Activated CD4-positive, alpha-beta T cell treated with anti-CD3 and anti-CD28 coated beads, Interleukin-2, amount 50 U/mL, for 16 hours (primary cell): ENCODE results near the gene PTPRT.

Source experiments
- DNase-seq: peaks from one replicate; pipeline ENCODE4 v3.0.0-alpha.2; 2020

PTPRT gene

DNA sequence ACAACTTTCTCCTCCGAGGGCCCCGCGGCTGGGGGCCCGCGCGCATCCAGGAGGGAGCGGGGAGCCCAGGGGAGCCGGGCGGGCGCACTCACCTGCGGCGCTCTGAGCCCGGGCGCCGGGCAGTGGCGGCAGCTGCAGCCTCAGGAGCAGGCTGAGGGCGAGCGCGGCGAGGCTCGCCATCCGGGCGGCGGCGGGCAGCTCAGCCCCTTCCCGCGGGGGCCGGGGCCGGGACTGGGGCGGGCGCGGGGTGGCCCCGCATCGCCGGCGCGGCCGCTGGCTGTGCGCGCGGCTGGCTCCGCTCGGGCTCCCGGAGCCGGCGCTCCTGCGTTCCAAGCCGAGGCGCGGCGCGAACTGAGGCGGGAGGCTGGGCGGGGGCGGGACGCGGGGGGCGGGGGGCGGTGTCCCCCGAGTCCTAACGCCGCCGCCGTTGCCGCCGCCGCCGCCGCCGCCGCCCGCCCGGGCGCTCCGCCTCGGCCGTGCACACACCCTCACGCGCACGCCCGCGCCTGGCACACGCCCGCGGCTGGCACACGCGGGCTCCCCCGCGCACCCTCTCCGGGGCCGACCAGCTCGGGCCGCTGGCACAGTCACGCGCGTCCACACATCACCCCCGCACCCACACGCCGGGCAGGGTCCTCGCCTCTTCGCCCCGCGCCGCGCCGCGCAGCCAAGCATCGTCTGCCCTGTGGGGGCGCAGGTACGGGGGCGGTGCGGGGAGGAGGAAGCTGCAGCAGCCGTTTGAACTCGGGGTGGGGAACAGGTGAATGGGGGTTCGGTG, at the start of gene PTPRT:
Gene PTPRT (minus strand): TSS at position 353 of the 778 bp plus-strand sequence. CDS start 173 bp downstream, at position 180.
- DNase-seq = no peak

GRCh38 chr20:43238833-43239232, 49.1 kb upstream of the PTPRT start:
- peak; percentile 2 for DNase-seq

GRCh38 chr20:43238266-43238665, 48.6 kb upstream of the PTPRT start:
- no peak for DNase-seq

DNA sequence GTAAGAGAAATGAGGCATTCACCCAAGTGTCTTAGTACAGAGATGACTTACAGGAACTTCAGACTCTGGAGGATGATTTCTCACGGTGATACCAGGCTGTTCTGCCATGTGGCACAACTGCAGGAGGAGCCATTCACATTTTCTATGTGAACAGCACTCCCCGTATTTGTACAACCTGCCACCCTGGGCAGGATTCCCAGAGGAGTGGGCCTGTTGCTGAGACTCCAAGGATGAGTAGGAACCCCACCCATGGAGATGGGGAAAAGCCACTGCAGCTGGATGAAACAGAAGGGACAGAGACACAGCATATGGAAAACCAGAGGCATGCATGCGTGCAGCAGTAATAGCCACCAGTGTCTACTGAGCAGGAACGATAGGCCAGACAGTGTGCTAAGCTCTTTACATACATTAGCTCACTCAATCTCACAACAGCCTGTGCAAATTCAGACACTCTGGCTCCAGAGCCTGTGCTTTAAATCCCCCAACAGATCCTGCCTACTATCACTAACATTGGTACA, 48.0 kb upstream of the PTPRT start:
- DNase-seq = no peak

- DNase-seq = no peak
Measured at GRCh38 chr20:43235998-43236397, 46.3 kb upstream of the PTPRT start.

DNA sequence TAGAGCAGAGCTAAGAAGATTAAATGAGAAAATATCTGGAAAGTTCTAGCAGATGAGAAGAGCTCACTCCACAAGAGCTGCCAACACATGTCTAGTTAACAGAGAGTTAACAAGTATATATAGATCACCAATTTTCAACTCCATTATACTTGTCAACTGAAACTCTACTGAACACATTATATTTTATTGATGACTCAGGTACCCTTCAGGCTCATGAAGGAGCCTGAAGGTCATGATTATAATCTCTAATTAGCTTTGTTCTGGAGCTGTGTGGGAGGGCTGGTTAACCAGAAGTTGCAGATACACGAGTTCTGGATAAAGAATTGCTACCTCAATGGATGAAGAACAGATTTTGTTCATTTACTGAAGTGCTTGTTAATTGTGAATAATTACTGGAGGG, 42.1 kb upstream of the PTPRT start:
- no peak for DNase-seq

DNA sequence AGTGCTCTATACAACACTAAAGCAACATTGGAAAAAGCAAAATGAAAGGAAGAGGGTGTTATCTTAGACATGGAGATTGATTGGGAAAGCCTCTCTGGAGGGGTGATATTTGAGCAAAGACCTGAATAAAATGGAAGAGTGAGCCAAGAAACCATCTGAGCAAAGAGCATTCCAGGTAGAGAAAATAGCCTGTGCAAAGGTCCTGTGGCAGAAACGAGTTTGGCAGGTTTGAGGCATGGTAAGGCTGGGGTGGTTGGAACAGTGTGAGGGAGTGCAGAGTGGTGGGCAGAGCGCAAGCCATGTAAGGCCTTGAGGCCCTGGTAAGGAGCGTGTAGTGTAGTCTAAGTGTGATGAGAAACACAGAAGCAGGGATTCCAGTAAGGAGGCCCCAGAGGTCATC, 40.0 kb upstream of the PTPRT start:
- no peak for DNase-seq

- no peak for DNase-seq
Measured at GRCh38 chr20:43220612-43221011, 30.9 kb upstream of the PTPRT start.

DNA sequence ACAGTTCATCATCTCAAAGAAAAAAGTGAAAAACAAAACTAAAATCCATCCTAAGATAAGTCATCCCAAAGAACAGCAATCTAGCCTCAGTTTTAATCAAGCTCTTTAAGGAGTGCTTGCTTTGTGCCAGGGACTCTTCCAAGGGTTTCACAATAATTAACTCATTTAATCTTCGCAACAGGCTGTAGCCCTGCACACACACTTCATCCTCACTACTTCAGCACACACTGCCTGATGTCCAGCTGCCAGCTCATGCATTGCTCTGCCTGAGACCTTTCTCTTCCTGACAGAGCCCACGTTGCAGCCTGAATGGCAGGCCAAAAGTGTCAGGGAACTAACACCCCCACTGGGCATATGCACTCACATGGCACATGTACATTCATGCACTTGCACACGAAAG, 21.2 kb upstream of the PTPRT start:
- no peak for DNase-seq

GRCh38 chr20:43209831-43210230, 20.1 kb upstream of the PTPRT start:
- no peak for DNase-seq

- DNase-seq = no peak
Measured at GRCh38 chr20:43205699-43206098, 16.0 kb upstream of the PTPRT start.

GRCh38 chr20:43202100-43202499, 12.4 kb upstream of the PTPRT start:
- DNase-seq = no peak

DNA sequence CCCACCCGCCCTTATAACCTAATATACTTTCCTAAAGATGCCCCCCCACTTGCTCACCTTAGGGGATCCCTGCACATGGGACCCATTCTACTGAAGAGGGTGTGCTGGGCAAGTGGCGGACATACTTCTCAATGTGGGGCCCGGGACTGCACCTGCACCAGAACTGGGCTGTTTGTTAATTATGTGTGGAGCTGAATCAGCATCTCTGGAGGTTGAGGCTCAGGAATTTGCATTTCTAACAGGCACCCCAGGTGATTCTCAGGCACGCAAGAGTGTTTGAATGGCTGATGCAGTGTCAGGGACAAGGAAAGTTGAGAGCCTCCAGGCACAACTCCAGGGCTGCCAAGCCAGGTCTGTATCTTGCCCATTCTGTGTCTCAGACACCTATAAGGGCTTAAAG, 8.9 kb upstream of the PTPRT start:
- DNase-seq = no peak

DNA sequence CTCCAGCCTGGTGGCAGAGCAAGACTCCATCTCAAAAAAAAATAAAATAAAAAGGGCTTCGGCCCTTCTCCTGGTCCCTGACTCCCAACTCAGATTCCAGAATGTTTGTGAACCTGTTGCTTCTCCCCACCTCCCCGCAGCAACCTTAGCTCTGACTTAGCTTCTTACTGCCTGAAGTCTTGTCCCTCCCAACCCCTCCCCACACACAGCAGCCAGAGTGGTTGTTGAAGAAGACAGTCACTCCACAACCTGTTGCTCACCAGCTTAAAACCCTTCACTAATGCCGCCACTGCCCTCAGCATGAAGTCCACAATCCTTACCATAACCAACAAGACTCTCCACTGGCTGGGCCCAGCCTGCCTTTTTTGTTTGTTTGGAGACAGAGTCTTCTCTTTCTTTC, 6.5 kb upstream of the PTPRT start:
- DNase-seq = no peak

DNA sequence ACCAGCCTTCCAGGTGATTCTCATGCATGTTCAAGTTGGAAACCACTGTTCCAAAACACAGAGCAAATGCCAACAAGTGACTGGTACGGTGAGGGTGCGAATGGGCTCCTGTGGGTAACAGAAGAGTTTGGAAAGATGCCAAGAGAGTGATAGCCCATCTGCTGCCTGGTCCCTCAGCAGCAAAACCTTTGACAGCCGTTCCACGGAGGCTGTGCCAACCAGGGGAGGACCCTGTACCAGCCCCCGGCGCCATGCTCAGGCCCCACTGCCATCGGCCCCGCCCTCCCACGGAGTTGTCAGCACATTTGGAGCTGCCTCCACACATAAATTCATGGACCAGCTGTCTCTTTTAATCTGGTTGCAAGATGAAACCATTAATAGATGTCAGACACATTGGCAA, 4.4 kb upstream of the PTPRT start:
- DNase-seq = no peak

- DNase-seq = no peak
Measured at GRCh38 chr20:43193443-43193842, 3.7 kb upstream of the PTPRT start.

GRCh38 chr20:43191946-43192863, 2.5 kb upstream of the PTPRT start:
- DNase-seq = peak; percentile 16

DNA sequence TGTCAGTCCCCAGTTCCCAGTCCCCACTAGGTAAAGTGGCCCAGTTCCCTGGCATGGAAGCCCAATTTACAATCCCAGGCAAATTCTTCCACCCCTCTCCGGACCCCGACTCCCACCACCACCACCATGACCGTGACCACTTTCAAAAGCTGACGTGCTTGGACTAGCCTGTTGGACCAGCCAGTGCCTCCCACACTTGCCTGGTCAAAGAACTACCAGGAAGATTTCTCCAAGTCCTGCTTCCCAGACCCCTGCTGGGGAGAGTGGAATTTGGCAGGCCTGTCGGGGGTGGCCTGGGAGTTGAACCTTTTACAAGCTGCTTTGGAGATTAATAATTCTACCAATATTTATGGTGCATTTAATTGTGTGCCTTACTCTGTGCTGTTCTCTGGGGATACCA, 1.4 kb upstream of the PTPRT start:
- DNase-seq = no peak

GRCh38 chr20:43190332-43190953, 737 bp upstream of the PTPRT start:
- DNase-seq = no peak

DNA sequence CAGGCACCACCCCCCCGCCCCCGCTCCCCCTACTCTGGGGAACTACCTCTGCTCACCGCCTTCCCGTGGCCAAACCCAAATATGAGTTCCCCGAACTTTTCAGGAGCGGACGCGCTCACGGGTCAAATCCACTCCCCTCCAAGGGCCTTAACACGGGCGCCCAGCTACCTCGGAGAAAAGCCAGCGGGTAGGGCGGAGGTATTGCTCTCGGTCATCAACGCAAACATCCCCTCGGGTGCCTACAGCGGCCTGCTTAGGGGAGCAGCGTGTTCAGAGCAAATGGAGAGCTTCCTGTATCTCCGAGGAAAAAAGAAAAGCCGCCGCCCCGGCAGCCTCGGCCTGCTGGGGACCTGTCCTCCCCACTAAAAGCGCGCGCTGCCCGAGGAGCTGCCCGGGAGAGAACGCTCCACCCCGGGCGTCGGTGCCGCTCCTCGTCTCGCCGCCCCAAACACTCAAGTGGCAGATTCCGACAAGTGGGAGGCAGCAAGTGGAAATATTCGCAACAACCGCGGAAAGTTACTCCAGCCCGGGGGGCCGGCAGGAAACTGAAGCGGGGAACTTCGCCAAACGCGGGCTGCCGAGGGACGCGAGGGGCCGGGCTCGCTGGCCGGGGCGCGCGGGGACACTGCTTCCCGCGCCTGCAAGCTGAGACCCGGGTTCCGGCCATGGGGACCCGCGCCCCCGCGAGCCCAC, 699 bp downstream of the PTPRT start:
- no peak for DNase-seq

DNA sequence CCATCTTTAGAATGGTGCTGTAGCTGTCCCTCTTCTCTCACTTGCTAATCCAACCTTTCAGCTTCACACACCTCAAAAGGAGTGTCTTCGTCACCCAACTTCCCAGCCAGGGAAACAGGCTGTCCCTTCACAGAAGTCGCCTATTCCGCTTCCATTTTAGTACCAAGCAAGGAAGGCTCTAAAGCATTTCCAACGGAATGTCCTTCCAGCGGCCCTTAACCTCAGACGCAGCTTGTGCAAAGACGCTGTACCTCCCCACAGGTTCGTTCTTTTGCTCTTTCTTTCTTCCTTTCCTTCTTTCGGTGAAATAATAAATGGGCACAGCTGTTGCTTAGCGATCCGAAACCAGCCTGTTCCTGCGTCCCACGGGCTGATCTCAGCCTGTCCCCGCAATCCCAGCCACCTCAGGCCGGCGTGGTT, 1.5 kb downstream of the PTPRT start:
- no peak for DNase-seq

- peak; percentile 73 for DNase-seq
Measured at GRCh38 chr20:43187476-43188233, 2.1 kb downstream of the PTPRT start.
